ENCODE data around the gene RING1.
"Not testable (repeated sequence)": the region's sequence is repeated elsewhere in the genome, so short reads cannot be mapped to it uniquely, and the experiment has no call there.

RING1 gene

GRCh38 chr6:33207552-33208090, 679 bp upstream of the RING1 start:
- no peak for DNase-seq

DNA sequence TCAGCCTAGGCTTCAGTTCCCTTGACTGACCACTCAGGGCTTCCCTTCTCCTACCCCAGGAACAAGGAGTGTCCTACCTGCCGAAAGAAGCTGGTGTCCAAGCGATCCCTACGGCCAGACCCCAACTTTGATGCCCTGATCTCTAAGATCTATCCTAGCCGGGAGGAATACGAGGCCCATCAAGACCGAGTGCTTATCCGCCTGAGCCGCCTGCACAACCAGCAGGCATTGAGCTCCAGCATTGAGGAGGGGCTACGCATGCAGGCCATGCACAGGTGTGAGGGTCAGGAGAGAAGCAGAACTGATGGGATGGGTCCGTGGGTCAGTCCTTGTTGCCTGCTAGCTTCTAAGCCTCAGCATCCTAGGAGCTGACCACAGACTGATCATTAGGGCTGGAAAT, 1.6 kb downstream of the RING1 start:
- no peak for DNase-seq

DNA sequence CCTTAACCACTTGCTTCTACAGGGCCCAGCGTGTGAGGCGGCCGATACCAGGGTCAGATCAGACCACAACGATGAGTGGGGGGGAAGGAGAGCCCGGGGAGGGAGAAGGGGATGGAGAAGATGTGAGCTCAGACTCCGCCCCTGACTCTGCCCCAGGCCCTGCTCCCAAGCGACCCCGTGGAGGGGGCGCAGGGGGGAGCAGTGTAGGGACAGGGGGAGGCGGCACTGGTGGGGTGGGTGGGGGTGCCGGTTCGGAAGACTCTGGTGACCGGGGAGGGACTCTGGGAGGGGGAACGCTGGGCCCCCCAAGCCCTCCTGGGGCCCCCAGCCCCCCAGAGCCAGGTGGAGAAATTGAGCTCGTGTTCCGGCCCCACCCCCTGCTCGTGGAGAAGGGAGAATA, 2.8 kb downstream of the RING1 start:
- DNase-seq, result no peak

DNA sequence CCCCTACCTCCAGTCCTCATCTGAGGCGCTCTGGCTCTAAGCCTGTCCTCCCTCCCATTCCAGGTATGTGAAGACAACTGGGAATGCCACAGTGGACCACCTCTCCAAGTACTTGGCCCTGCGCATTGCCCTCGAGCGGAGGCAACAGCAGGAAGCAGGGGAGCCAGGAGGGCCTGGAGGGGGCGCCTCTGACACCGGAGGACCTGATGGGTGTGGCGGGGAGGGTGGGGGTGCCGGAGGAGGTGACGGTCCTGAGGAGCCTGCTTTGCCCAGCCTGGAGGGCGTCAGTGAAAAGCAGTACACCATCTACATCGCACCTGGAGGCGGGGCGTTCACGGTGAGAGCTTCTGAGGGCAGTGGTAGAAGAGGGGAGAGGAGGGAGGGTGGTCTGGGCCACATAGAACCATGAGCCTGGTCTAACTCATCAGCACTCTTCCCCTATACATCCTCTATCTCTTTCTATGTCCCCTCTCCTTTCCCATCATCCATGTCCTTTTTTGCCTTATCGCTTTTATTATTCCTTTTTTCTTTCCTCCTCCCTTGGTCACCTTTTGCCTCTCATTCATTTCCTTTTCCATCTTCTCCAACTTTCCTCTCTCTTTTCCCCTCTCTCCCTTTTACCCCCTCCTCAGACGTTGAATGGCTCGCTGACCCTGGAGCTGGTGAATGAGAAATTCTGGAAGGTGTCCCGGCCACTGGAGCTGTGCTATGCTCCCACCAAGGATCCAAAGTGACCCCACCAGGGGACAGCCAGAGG, 3.5 kb downstream of the RING1 start:
- no peak for DNase-seq

- DNase-seq, result no peak
Measured at GRCh38 chr6:33212857-33213165, 4.5 kb downstream of the RING1 start.

DNA sequence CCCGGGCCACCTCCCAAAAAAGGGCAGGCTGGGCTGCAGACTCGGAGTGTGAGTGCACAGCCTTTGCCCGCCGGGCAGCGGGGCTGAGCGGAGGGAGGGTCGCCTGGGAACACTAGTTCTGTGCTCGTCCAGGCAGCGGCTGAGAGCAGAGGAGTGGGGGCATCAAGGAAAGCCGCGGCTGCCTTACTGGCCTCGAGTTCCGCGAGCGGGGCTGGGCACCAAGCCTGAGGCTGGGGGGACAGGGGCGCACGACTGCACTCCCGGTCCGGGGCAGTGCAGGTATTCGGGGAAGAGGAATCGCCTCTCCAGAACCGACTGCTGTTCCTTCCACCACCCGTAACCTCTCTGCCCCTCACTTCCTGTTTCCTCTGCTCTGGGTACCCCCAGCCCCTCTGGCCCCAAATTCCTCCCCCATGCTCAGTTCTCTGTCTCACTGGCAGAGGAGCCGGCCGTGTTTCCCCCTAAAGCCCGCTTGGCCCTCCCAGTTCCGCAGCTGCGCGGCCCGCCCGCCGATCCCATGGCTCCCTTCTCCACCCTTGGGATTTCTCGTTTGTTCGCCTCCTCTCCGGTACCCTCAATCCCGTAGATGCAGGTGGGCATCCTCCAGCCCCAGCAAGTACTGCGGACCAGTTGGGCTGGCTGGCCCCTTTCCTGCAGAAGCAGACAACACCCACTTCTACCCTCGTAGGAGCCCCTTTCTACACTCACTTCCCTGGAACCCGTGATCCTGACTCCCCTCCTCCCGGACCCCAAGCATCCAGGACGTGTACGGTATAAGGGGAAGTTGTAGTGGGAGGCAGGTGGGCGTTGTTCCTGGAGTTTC, 5.1 kb downstream of the RING1 start:
- no peak for DNase-seq

DNA sequence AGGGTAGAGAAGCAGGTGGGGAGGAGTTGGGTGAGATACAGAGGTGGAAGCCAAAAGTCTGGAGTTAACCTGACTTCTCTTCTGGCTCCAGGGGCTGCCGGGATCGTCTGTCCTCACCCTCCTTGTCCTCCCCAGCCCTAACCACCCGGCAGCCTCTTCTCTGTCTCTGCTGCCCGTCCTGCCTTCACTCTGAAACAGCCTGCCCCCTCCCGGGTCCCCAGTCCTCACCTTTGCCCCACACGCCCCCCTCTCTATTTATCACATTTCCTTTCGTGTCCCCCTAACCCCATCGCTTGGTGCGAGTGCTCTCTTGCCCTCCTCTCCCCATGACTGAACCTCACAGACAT, 5.7 kb downstream of the RING1 start:
- no peak for DNase-seq

DNA sequence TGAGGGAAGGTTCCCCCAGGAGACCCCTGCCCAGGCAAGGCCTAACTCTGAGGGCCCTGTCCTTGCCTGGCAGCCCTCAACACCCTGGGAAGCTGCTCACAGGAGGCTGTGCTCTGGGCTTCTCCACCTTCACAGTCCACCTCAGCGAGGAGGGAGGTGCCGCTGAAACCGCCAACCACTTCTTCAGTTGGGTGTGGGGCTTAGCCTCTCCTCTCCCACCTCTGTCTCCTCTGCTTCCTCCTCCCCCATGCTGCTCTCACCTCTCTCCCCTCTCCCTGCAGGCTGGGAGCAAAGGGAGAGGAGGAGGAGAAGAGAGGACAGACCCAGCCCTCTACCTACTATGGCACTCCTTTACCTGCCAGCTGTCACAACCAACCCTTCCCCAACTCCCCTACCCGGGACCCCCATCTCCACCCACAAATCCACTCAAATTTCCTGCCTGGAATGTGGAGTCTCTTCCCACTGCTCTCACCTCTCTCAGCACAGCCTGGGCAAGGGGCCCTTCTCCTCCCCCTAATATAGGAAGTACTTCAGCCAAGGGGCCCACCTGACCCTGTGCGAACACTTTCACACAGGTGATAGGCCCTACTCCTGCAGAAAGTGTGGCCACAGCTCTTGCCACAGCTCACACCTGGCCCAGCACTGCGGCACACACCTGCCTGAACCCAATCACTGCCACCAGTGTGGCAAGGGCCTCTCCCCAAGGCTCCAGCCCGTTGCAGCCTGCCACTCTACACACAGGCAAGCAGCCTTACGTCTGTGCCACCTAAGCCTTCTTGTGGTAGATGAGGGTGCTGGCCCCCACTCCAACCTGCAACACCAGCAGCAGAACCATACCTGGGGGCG, 7.2 kb downstream of the RING1 start:
- DNase-seq, result no peak

DNA sequence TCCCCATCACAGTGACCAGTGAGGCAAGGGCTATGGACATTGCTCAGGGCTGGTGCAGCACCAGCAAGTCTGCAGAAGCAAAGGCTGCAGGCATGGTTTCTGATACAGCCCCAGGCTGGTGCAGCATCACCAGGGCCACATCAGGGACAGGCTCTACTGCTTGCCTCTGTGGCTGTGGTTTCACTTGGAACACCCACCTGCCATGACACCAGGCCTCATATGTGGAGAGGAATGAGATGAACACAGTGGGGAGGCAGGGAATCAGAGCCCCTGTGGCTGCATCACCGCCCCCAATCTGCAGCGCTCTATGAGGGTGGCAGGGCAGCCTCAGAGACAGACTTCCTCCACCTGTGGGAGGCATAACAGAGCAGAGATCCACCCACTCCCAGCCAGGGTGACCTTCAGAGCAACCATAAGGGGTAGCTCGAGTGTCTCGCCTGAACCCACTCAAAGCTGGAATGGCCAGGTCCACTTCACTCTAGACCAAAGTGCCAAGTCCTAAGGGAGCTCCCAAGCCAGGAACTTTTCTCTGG, 7.9 kb downstream of the RING1 start:
- no peak for DNase-seq

DNA sequence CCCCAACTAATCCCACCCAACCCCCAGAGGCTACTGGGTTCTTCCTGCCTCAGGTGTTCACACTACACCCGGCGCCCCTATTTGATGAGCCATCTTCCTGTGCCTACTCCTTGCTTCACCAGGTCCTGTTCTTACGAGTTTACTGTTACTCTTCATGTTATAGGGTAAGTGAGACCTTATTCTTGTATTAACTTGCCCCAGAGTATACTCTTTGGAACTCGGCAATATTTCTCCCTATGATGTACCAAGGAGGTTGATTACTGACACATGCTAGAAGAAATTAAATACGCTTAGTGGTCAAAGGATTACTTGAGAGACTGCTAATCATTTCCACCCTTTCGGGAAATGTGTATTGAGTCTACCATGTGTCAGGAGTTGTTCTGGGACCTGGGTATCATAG, 8.9 kb downstream of the RING1 start:
- no peak for DNase-seq

DNA sequence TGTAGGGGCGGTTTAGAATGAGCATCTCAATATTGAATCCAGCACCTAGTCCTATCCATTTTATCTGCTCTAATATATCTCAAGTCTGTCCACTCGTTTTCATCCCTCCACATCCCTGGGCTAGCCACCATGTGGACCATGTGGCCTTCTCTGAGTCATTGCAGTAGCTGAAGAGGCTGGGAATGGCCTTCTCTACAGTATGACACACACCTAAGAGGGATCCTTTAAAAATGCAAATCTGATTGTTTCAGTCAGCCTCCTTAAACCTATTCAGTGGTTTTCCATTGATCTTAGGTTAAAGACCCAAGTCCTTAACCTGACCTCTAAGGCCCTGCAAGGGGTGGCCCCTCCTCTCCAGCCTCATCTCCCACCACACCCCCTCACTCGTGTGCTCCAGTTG, 9.4 kb downstream of the RING1 start:
- no peak for DNase-seq

DNA sequence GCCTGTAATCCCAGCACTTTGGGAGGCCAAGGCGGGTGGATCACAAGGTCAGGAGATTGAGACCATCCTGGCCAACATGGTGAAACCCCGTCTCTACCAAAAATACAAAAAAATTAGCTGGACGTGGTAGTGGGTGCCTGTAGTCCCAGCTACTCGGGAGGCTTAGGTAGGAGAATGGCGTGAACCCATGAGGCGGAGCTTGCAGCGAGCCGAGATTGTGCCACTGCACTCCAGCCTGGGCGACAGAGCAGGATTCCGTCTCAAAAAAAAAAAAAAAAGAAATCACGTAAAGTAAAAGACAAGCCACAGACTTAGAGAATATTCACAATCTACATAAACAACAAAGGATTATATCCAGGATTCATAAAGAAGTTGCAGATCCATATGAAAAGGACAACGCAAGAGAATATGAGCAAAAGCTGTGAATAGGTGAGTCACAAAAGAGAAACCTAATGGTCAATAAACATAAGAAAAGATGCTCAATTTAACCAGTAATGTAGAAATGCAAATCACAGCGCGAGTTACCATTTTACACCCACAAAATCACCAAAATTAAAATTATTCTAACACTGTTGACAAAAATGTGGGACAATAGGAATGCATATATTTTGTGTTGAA, 18.3 kb downstream of the RING1 start:
- DNase-seq, result not testable (repeated sequence)

DNA sequence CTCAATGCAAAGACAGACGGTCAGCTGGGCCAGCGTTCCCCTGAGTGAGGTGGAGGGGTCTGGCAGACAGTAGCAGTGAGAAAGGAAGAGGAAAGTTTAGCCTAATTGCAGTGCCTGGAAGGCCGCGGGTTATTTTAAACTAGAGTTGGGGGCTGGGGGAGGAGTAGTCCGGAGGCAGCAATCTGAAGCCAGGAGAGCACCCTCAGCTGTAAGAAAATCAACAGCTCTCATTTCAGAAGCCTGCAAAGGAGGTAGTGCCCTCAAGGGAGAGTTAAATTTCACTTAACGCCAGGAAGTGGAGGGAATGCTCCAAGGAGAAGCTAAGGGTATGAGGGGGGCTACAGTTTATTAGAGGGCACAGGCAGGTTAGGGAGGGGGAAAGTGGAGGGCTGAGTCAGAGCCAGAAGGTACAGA, 26.9 kb downstream of the RING1 start:
- DNase-seq, result no peak

GRCh38 chr6:33236328-33236727, 28.0 kb downstream of the RING1 start:
- DNase-seq, result no peak

DNA sequence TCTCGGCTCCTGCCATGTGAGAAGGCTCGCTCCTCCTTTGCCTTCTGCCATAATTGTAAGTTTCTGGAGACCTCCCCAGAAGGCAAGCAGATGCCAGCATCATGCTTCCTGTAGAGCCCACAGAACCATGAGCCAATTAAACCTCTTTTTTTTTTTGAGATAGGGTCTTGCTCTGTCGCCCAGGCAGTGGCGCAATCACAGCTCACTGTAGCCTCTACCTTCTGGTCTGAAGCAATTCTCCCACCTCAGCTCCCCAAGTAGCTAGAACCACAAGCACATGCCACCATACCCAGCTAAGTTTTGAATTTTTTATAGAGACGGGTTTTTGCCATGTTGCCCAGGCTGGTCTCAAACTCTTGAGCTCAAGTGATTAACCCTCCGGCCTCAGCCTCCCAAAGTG, 28.6 kb downstream of the RING1 start:
- no peak for DNase-seq

- no peak for DNase-seq
Measured at GRCh38 chr6:33237741-33238140, 29.4 kb downstream of the RING1 start.

- DNase-seq, result no peak
Measured at GRCh38 chr6:33241968-33242367, 33.7 kb downstream of the RING1 start.

DNA sequence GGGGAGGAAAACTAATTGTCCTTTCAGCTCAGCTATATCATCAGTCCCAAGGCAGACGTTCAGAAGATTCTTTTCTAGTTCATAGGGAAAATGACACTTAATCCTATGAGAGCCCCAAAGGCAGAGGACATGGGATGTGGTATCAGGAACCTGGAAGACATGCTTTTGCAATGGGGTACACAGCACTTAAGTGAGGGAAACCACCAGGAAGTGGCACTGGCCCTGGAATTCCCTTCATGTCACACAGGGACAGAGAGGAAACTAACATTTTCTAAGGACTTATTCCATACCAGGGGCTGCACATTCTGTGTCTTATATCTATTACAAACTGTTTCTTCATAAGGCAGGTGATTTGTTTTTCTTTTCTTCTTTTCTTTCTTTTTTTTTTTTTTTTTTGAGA, 35.2 kb downstream of the RING1 start:
- no peak for DNase-seq

- peak; percentile 89 for DNase-seq
Measured at GRCh38 chr6:33247977-33248642, 39.8 kb downstream of the RING1 start.

GRCh38 chr6:33248643-33248931, 40.3 kb downstream of the RING1 start:
- peak; percentile 35 for DNase-seq

GRCh38 chr6:33248932-33249731, 40.8 kb downstream of the RING1 start:
- DNase-seq, result peak; percentile 97

All from NCI-H1694 (cell line).